ENCODE measurements around the gene PTH2. TPM values are rescaled to one million over a fixed set of nuclear protein-coding genes. Genes with fewer than 3 reads are reported as not detected.

Gene PTH2
- total and polyA plus RNA-seq, 2 donors (not counting 3 experiments of a cell fraction or from before 2014, with no cell fraction given) = not detected

DNA sequence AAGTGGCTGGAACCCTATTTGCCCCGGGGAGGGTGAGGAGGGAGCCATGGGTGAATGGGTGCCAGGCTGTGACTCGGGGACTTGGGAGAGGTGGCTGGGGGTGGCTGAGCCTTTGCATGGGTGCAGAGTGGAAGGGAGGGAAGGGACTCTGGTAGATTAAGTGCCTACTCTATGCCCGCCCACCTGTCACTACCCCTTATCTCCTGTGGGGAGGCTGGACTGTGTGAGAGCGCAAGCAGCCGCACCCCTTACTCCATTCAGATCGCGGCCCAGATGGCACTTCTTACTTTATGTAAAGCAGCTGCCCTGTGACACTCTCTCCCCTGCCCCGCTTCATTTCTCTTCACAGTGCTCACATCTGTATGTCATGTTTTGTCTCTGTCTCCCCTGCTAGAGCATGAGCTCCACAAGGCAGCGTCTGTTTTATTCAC lies 32.3 kb downstream of the PTH2 start:
- H3K4me2 ChIP-seq (ENCODE audit: insufficient read depth, low read length) = no peak overlapping the region
- no peak overlapping the region for H3K27ac ChIP-seq (ENCODE audit: insufficient read depth, low read depth, low read length)
- no peak overlapping the region for H3K4me3 ChIP-seq (replicated peaks in 1 of 3; ENCODE audit: insufficient read depth in 1 of 3, low read depth in 1 of 3, low read length in 3 of 3)
- no peaks in the 10 kb centered on the region for H3K4me1 ChIP-seq (ENCODE audit: control insufficient read depth, extremely low read depth, insufficient read depth, low read length)
- no peak overlapping the region for H2AFZ ChIP-seq (ENCODE audit: low read depth, low read length)
- intact Hi-C loops (cut with micrococcal nuclease) = no loop called here
- H3K27me3 ChIP-seq (ENCODE audit: control insufficient read depth in 2 of 2, insufficient read depth in 2 of 2, low read length in 2 of 2) = peaks cover 0 to 2% of the 10 kb centered on the region in 2 experiments
- BruUV-seq (replicated peaks) = no TSS peak
- H3K9me3 ChIP-seq (replicated peaks; ENCODE audit: control insufficient read depth, insufficient read depth, low read length) = no peaks in the 10 kb centered on the region
- no peaks in the 10 kb centered on the region for H3K79me2 ChIP-seq (ENCODE audit: control insufficient read depth, insufficient read depth, low read length)
- DNase-seq (ENCODE audit: low read depth, low spot score) (no peak), FAIRE-seq (no peak)
- H3K9ac ChIP-seq (replicated peaks; ENCODE audit: extremely low read depth, insufficient read depth, low read length) = no peak overlapping the region
- CTCF ChIA-PET = interaction anchor here (0.6 to 1.9 kb wide), 9 partner anchors 12 to 156 kb away, joined by 3 to 11 read pairs (median 3); partner anchors contain the start of gene SLC17A7
- no peaks in the 10 kb centered on the region for H3K9me1 ChIP-seq (replicated peaks; ENCODE audit: control insufficient read depth, extremely low read depth, insufficient read depth, low read length)
- no peaks in the 10 kb centered on the region for H4K20me1 ChIP-seq (replicated peaks; ENCODE audit: control insufficient read depth, extremely low read depth, insufficient read depth, low read length)
- no peak for TF ChIP-seq FOS (IDR thresholded peaks at IDR 0.05; ENCODE audit: borderline replicate concordance, insufficient read depth, low read length)
- TF ChIP-seq, protein P1, sequence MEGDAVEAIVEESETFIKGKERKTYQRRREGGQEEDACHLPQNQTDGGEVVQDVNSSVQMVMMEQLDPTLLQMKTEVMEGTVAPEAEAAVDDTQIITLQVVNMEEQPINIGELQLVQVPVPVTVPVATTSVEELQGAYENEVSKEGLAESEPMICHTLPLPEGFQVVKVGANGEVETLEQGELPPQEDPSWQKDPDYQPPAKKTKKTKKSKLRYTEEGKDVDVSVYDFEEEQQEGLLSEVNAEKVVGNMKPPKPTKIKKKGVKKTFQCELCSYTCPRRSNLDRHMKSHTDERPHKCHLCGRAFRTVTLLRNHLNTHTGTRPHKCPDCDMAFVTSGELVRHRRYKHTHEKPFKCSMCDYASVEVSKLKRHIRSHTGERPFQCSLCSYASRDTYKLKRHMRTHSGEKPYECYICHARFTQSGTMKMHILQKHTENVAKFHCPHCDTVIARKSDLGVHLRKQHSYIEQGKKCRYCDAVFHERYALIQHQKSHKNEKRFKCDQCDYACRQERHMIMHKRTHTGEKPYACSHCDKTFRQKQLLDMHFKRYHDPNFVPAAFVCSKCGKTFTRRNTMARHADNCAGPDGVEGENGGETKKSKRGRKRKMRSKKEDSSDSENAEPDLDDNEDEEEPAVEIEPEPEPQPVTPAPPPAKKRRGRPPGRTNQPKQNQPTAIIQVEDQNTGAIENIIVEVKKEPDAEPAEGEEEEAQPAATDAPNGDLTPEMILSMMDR (IDR thresholded peaks at IDR 0.05; ENCODE audit: extremely low read depth in 1 of 2, insufficient read depth in 1 of 2, low read depth in 1 of 2, low read length in 2 of 2) = no peak
- TF ChIP-seq, protein P2, sequence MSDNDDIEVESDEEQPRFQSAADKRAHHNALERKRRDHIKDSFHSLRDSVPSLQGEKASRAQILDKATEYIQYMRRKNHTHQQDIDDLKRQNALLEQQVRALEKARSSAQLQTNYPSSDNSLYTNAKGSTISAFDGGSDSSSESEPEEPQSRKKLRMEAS (IDR thresholded peaks at IDR 0.05; ENCODE audit: insufficient read depth, insufficient read length) = no peak
- no peak for TF ChIP-seq POLR2AphosphoS5 (IDR thresholded peaks at IDR 0.05; ENCODE audit: insufficient read depth, low read depth, low read length)
- no peak for TF ChIP-seq MYC (IDR thresholded peaks at IDR 0.05; ENCODE audit: low read depth, low read length)
- TF ChIP-seq JUN (IDR thresholded peaks at IDR 0.05; ENCODE audit: borderline replicate concordance, insufficient read depth, insufficient read length, low read depth) = no peak
- POLR2A ChIA-PET = no interaction called here
- dilution Hi-C loops (cut with MboI; ENCODE audit: extremely low pct_ligation_motif_present, low sequenced_read_pairs) = no loop called here
- H3K36me3 ChIP-seq (ENCODE audit: control insufficient read depth in 2 of 2, extremely low read depth in 1 of 2, insufficient read depth in 2 of 2, low read length in 2 of 2) = no peaks in the 10 kb centered on the region
